ENCODE data around the gene PGBD5.

- TF ChIP-seq, protein P1, sequence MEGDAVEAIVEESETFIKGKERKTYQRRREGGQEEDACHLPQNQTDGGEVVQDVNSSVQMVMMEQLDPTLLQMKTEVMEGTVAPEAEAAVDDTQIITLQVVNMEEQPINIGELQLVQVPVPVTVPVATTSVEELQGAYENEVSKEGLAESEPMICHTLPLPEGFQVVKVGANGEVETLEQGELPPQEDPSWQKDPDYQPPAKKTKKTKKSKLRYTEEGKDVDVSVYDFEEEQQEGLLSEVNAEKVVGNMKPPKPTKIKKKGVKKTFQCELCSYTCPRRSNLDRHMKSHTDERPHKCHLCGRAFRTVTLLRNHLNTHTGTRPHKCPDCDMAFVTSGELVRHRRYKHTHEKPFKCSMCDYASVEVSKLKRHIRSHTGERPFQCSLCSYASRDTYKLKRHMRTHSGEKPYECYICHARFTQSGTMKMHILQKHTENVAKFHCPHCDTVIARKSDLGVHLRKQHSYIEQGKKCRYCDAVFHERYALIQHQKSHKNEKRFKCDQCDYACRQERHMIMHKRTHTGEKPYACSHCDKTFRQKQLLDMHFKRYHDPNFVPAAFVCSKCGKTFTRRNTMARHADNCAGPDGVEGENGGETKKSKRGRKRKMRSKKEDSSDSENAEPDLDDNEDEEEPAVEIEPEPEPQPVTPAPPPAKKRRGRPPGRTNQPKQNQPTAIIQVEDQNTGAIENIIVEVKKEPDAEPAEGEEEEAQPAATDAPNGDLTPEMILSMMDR (IDR thresholded peaks at IDR 0.05) = no peak
- no peak for TF ChIP-seq ZFX (IDR thresholded peaks at IDR 0.05; ENCODE audit: borderline replicate concordance)
These were observed 107.0 kb downstream of the PGBD5 start for GRCh38 chr1:230319014-230319747.

All from 22Rv1 (cell line).